Central memory CD4-positive, alpha-beta T cell (primary cell): Measurements from ENCODE around the gene SLC16A8.

Experiments used
- DNase-seq: peaks from one replicate; pipeline ENCODE4 v3.0.0; 2022

SLC16A8 gene

GRCh38 chr22:38028344-38029130, 55.4 kb downstream of the SLC16A8 start:
- DNase-seq = no peak
